ENCODE results near the gene PAPPA2.

PAPPA2 gene

GRCh38 chr1:176545034-176545639 lies 82.2 kb downstream of the PAPPA2 start (continued):
- TF ChIP-seq, protein P1, sequence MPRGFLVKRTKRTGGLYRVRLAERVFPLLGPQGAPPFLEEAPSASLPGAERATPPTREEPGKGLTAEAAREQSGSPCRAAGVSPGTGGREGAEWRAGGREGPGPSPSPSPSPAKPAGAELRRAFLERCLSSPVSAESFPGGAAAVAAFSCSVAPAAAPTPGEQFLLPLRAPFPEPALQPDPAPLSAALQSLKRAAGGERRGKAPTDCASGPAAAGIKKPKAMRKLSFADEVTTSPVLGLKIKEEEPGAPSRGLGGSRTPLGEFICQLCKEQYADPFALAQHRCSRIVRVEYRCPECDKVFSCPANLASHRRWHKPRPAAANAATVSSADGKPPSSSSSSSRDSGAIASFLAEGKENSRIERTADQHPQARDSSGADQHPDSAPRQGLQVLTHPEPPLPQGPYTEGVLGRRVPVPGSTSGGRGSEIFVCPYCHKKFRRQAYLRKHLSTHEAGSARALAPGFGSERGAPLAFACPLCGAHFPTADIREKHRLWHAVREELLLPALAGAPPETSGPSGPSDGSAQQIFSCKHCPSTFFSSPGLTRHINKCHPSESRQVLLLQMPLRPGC (tag by site-specific recombination; IDR thresholded peaks at IDR 0.05), result no peak
- TF ChIP-seq ZFP37 (tag by site-specific recombination; IDR thresholded peaks at IDR 0.05) (peak; percentile 69; the same call in 1 of the 2 replicates), ZNF768 (tag by site-specific recombination; IDR thresholded peaks at IDR 0.05) (no peak), ZNF785 (tag by site-specific recombination; IDR thresholded peaks at IDR 0.05) (no peak), ZNF350 (tag by site-specific recombination; IDR thresholded peaks at IDR 0.05) (no peak), ZNF302 (tag by site-specific recombination; IDR thresholded peaks at IDR 0.05; ENCODE audit: low read depth) (no peak), ZNF791 (tag by site-specific recombination; IDR thresholded peaks at IDR 0.05) (peak; percentile 29; the same call in 1 of the 2 replicates)

DNA sequence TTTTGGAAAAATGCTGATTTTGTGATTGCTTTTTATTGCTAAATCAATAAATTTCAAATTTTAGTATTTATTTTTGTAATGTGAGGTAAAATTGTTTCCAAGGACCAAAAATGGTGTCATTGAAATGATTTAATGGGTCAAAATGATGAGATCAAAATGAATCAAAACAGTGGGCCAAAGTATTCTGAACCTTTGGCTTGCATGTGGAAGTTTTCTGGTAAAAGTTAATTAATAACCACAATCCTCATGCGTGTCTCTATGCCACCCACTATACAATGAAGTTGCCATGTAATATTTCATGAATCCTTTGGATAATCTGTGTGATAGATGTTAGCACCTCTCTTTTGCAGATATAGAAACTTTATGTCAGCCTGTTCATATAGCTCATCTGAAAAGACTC lies 83.8 kb downstream of the PAPPA2 start:
- no peaks in the 10 kb centered on the region for H3K4me1 ChIP-seq (ENCODE audit: control insufficient read depth, insufficient read depth, low read length)
- H3K4me3 ChIP-seq (ENCODE audit: low read depth, low read length), result no peak overlapping the region
- no peak overlapping the region for H3K27ac ChIP-seq (ENCODE audit: extremely low read depth, low read depth, low read length)
- no peaks in the 10 kb centered on the region for H3K36me3 ChIP-seq (ENCODE audit: control insufficient read depth in 2 of 2, insufficient read depth in 1 of 2, low read length in 2 of 2)
- ChIA-PET POLR2A (no interaction called here), CTCF (interaction anchor here (1.4 to 5.0 kb wide), 2 partner anchors 13 to 172 kb away, joined by 4 to 23 read pairs; no protein-coding TSS in a partner anchor)
- H3K9me3 ChIP-seq (ENCODE audit: control insufficient read depth, insufficient read depth, low read depth, low read length), result no peaks in the 10 kb centered on the region
- TF ChIP-seq ZNF280D (tag by site-specific recombination; IDR thresholded peaks at IDR 0.05) (no peak), ZNF621 (tag by site-specific recombination; IDR thresholded peaks at IDR 0.05) (no peak), ZNF624 (tag by site-specific recombination; IDR thresholded peaks at IDR 0.05) (no peak), ZBTB1 (tag by site-specific recombination; IDR thresholded peaks at IDR 0.05) (no peak), ELK4 (IDR thresholded peaks at IDR 0.05; ENCODE audit: borderline replicate concordance, low read depth, low read length) (no peak), ZBTB49 (tag by site-specific recombination; IDR thresholded peaks at IDR 0.05; ENCODE audit: low read depth) (no peak), ZNF544 (tag by site-specific recombination; IDR thresholded peaks at IDR 0.05) (no peak), ZNF19 (tag by site-specific recombination; IDR thresholded peaks at IDR 0.05; ENCODE audit: low read depth) (no peak), ZNF530 (tag by site-specific recombination; IDR thresholded peaks at IDR 0.05; ENCODE audit: low read depth) (no peak), ZNF140 (tag by site-specific recombination; IDR thresholded peaks at IDR 0.05) (no peak), ZNF302 (tag by site-specific recombination; IDR thresholded peaks at IDR 0.05; ENCODE audit: low read depth) (no peak)
- TF ChIP-seq, protein P2, sequence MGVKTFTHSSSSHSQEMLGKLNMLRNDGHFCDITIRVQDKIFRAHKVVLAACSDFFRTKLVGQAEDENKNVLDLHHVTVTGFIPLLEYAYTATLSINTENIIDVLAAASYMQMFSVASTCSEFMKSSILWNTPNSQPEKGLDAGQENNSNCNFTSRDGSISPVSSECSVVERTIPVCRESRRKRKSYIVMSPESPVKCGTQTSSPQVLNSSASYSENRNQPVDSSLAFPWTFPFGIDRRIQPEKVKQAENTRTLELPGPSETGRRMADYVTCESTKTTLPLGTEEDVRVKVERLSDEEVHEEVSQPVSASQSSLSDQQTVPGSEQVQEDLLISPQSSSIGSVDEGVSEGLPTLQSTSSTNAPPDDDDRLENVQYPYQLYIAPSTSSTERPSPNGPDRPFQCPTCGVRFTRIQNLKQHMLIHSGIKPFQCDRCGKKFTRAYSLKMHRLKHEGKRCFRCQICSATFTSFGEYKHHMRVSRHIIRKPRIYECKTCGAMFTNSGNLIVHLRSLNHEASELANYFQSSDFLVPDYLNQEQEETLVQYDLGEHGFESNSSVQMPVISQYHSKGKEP (tag by site-specific recombination; IDR thresholded peaks at IDR 0.05), result no peak
